ENCODE results near the gene NBEAL1.
"Not testable (repeated sequence)": the region's sequence is repeated elsewhere in the genome, so short reads cannot be mapped to it uniquely, and the experiment has no call there.

Gene NBEAL1

GRCh38 chr2:203105996-203106395 is 91.3 kb downstream of the NBEAL1 start (continued):
- TF ChIP-seq ZNF211 (tag by site-specific recombination; IDR thresholded peaks at IDR 0.05; ENCODE audit: low read depth) (no peak), ZNF175 (tag by site-specific recombination; IDR thresholded peaks at IDR 0.05) (no peak), FEZF1 (tag by site-specific recombination; IDR thresholded peaks at IDR 0.05) (no peak), ZNF341 (tag by site-specific recombination; IDR thresholded peaks at IDR 0.05; ENCODE audit: low read depth) (no peak), ZNF777 (tag by site-specific recombination; IDR thresholded peaks at IDR 0.05; ENCODE audit: borderline replicate concordance) (no peak)

GRCh38 chr2:203110496-203110895 is 95.8 kb downstream of the NBEAL1 start:
- CTCF ChIA-PET; H3K4me3 ChIP-seq (ENCODE audit: low read depth, low read length); POLR2A ChIA-PET; H3K4me1 ChIP-seq (ENCODE audit: control insufficient read depth, insufficient read depth, low read length); H3K27ac ChIP-seq (ENCODE audit: extremely low read depth, low read depth, low read length); H3K9me3 ChIP-seq (ENCODE audit: control insufficient read depth, insufficient read depth, low read depth, low read length): not testable (repeated sequence)
- 0 out of 2 replicates have a peak, but pooled peaks have one; percentile 14 for TF ChIP-seq ZNF138 (tag by site-specific recombination; IDR thresholded peaks at IDR 0.05; ENCODE audit: borderline replicate concordance)
- TF ChIP-seq ZNF558 (tag by site-specific recombination; IDR thresholded peaks at IDR 0.05): 0 out of 2 replicates have a peak, but pooled peaks have one; percentile 20
- TF ChIP-seq ZNF510 (tag by site-specific recombination; IDR thresholded peaks at IDR 0.05; ENCODE audit: insufficient replicate concordance): peak; percentile 18
- TF ChIP-seq ZNF394 (tag by site-specific recombination; IDR thresholded peaks at IDR 0.05; ENCODE audit: borderline replicate concordance): peak; percentile 84; the same call in 1 of the 2 replicates
- TF ChIP-seq ZNF623 (tag by site-specific recombination; IDR thresholded peaks at IDR 0.05): 0 out of 2 replicates have a peak, but pooled peaks have one; percentile 38
- peak; percentile 62 for TF ChIP-seq ZBTB11 (tag by site-specific recombination; conservative IDR thresholded peaks at IDR 0.05; ENCODE audit: low read depth)
- peak; percentile 27 for TF ChIP-seq ZNF654 (tag by site-specific recombination; IDR thresholded peaks at IDR 0.05; ENCODE audit: low read depth)
- peak; percentile 79 for TF ChIP-seq ZNF518A (tag by site-specific recombination; conservative IDR thresholded peaks at IDR 0.05; ENCODE audit: low read depth)
- peak; percentile 56; the same call in 1 of the 2 replicates for TF ChIP-seq ZNF140 (tag by site-specific recombination; IDR thresholded peaks at IDR 0.05)
- peak; percentile 39; the same call in 1 of the 2 replicates for TF ChIP-seq ZNF433 (tag by site-specific recombination; IDR thresholded peaks at IDR 0.05; ENCODE audit: low read depth)
- TF ChIP-seq ZNF555 (tag by site-specific recombination; conservative IDR thresholded peaks at IDR 0.05): peak; percentile 40; the same call in 1 of the 2 replicates
- TF ChIP-seq ZNF560 (tag by site-specific recombination; IDR thresholded peaks at IDR 0.05; ENCODE audit: borderline replicate concordance): peak; percentile 58; the same call in 1 of the 2 replicates
- peak; percentile 41; the same call in 1 of the 2 replicates for TF ChIP-seq ZXDB (tag by site-specific recombination; IDR thresholded peaks at IDR 0.05)
- TF ChIP-seq ZNF426 (tag by site-specific recombination; IDR thresholded peaks at IDR 0.05): peak; percentile 62
- peaks cover 38 to 42% of the 10 kb centered on the region in 2 experiments for H3K36me3 ChIP-seq (ENCODE audit: control insufficient read depth in 2 of 2, insufficient read depth in 1 of 2, low read length in 2 of 2)
